NT2/D1 (cell line): ENCODE data around the gene RBM28.

Experiments used
- YY1 ChIP-seq: IDR thresholded peaks from 2 replicates; pipeline ENCODE4 v1.6.1; 2011; ENCODE audit not compliant: insufficient read length, insufficient read depth
- ZNF274 ChIP-seq: IDR thresholded peaks from 2 replicates; pipeline ENCODE4 v1.6.1; 2011; ENCODE audit warnings: mild to moderate bottlenecking, low read depth, low read length

DNA sequence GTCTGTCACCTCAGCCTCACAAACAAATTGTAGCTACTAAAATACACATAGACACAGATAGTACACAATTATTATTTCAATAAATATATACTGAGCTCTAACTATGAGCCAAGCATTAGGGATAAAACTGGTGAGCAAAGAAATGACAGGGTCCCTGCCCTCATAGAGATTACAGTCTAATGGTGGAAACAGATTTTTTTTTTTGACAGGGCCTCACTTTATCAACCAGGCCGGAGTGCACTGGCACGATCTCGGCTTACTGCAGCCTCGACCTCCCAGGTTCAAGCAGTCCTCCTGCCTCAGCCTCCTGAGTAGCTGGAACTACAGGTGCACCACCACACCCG, 695 bp upstream of the RBM28 start:
- no peak for TF ChIP-seq ZNF274
- no peak for TF ChIP-seq YY1
